KOPT-K1 (cell line): ENCODE measurements around the gene PLPPR1.
"Not testable (repeated sequence)": the region's sequence is repeated elsewhere in the genome, so short reads cannot be mapped to it uniquely, and the experiment has no call there.

Experiments used
- H3K27ac ChIP-seq: fragments of 200-600 bp; sonication (generic); 2 replicates; pipeline ENCODE4 v1.5.1; 2016; ENCODE audit warnings: antibody characterized with exemption, mild to moderate bottlenecking, low read depth, low read length; ENCODE audit not compliant: poor library complexity, severe bottlenecking
- H3K36me3 ChIP-seq: fragments of 200-600 bp; sonication (generic); 2 replicates; pipeline ENCODE4 v1.5.1; 2017; ENCODE audit warnings: antibody characterized with exemption, mild to moderate bottlenecking, low read length, moderate library complexity; ENCODE audit not compliant: insufficient read depth
- H3K9me3 ChIP-seq: fragments of 200-600 bp; sonication (generic); 2 replicates; pipeline ENCODE4 v1.5.1; 2017; ENCODE audit warnings: antibody characterized with exemption, low read length, mild to moderate bottlenecking; ENCODE audit not compliant: insufficient read depth, poor library complexity, severe bottlenecking

The PLPPR1 gene

GRCh38 chr9:101030086-101030391, 1.5 kb downstream of the PLPPR1 start:
- H3K27ac ChIP-seq = no peak overlapping the region
- no peaks in the 10 kb centered on the region for H3K9me3 ChIP-seq
- no peaks in the 10 kb centered on the region for H3K36me3 ChIP-seq

DNA sequence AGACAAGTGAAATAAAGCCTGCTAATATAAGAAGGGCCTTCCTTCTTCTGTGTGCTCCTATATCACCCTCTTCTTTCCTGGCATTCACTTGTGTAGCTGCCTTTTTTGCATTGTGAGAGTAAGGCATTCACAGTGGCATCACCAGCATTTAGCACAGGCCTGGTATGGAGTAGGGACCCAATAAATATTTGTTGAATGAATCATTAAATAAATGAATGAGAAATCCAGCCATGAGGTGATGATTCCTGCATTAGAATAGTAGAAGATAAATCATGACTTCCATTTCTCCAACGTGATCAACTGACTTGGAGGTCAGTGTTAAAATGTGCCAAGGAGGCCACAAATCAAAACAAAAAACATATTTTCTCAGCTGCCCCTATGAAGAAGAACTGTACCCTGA, 3.9 kb downstream of the PLPPR1 start:
- Histone ChIP-seq H3K9me3 (no peaks in the 10 kb centered on the region), H3K27ac (no peak overlapping the region), H3K36me3 (no peaks in the 10 kb centered on the region)

GRCh38 chr9:101034222-101034621, 5.7 kb downstream of the PLPPR1 start:
- no peak overlapping the region for H3K27ac ChIP-seq
- no peaks in the 10 kb centered on the region for H3K9me3 ChIP-seq
- H3K36me3 ChIP-seq = no peaks in the 10 kb centered on the region

DNA sequence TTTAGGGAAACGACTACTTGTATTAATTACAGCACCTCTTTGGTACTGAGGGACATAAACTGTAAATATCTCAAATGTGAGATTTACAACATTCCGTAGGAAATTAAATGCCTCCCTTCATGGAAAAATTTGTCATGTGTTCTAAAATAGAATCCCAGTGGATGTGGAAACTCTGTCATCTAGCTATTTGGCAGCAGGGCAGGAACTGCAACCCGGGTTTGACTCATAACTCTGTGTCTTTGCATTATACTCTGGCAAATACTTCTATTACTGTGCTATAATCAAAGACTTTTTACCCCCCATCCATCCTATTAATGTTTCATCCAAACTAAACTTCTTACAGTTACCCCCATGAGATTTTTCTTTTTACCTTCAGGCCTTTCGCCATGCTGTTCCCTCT, 6.6 kb downstream of the PLPPR1 start:
- H3K27ac ChIP-seq = no peak overlapping the region
- H3K9me3 ChIP-seq = no peaks in the 10 kb centered on the region
- no peaks in the 10 kb centered on the region for H3K36me3 ChIP-seq

DNA sequence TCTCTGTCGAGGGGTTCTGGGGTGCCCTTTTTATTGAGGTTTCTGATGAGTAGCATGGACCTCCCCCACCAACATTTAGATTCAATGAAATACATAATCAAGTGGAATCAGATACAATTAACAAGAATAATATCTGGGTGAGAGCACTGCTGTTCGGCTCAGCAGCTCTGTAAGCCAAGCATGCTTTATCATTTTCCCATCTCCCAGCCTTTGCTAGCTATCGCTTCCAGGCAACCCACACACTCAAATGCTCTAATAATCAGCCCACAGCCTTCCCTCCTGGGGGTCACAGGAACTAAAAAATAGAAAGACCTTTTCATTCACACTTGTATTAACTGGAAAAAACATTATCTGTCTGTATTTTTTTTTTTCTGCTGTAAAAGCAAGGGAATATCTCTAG, 8.9 kb downstream of the PLPPR1 start:
- H3K27ac ChIP-seq = no peak overlapping the region
- no peaks in the 10 kb centered on the region for H3K36me3 ChIP-seq
- no peaks in the 10 kb centered on the region for H3K9me3 ChIP-seq

GRCh38 chr9:101038488-101038887, 10.0 kb downstream of the PLPPR1 start:
- Histone ChIP-seq H3K27ac (no peak overlapping the region), H3K9me3 (no peaks in the 10 kb centered on the region), H3K36me3 (no peaks in the 10 kb centered on the region)

GRCh38 chr9:101039581-101039980, 11.1 kb downstream of the PLPPR1 start:
- H3K36me3 ChIP-seq, H3K9me3 ChIP-seq, H3K27ac ChIP-seq: not testable (repeated sequence)

GRCh38 chr9:101047848-101048397, 19.4 kb downstream of the PLPPR1 start:
- Histone ChIP-seq H3K36me3 (no peaks in the 10 kb centered on the region), H3K9me3 (no peaks in the 10 kb centered on the region), H3K27ac (no peak overlapping the region)

DNA sequence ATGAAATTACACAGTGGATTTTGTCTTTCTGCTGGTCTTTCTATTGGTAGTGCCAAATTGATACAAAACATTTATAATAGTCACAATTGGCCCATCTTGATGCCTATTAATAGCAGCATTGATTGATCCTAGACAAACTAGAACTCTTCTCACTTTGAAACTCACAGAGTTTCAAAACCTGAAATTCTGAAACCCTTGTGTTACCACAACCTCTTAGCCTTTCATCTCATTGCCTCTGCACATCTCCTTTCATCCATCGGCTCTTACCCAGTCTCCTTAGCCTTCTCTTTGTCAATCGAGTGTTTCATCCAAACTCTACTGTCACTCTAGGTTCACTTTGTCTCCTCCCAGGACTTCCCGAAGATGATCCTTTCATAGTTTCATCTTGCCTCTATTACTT, 22.1 kb downstream of the PLPPR1 start:
- no peaks in the 10 kb centered on the region for H3K36me3 ChIP-seq
- no peaks in the 10 kb centered on the region for H3K9me3 ChIP-seq
- no peak overlapping the region for H3K27ac ChIP-seq

DNA sequence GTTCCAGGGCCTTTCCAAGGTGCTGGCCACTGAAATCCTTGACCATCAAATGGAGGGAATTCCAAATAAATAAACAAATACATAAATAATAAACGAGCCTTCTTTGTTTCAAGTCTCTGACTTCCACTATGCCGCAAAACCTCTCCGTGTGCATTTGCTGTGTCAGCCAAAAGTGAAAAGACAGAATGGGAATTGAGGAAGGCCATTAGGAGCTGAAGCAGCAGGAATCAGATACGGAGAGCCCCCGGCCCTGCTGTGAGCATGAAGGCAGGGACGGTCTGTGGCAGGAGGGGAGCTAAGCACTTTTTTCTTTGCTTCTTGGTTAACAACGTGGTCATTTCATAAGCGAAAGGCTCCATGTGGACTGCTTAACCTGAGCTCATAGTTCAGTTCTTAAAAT, 26.1 kb downstream of the PLPPR1 start:
- Histone ChIP-seq H3K27ac (no peak overlapping the region), H3K9me3 (no peaks in the 10 kb centered on the region)

DNA sequence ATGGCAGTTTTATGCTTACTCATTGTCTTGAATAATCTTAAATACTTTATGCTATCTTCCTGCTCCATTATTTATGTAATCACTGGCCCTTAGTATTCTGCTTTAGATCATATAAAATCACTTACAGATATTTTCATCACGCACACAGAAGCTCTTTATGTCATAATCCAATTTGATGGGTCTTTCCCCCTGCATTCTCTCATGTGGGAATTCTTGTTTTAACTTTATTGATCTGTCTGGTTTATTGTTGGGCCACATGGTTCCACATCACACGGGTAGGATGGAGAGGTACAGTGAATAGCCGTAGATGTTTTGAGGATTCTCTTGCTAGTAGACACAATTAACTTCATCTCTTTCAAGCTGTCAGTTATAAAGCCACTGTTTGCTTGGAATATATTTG, 27.0 kb downstream of the PLPPR1 start:
- H3K27ac ChIP-seq = no peak overlapping the region
- H3K9me3 ChIP-seq = no peaks in the 10 kb centered on the region
- no peaks in the 10 kb centered on the region for H3K36me3 ChIP-seq

More for the DNA sequence above, 26.1 kb downstream of the PLPPR1 start:
- H3K36me3 ChIP-seq = no peaks in the 10 kb centered on the region

DNA sequence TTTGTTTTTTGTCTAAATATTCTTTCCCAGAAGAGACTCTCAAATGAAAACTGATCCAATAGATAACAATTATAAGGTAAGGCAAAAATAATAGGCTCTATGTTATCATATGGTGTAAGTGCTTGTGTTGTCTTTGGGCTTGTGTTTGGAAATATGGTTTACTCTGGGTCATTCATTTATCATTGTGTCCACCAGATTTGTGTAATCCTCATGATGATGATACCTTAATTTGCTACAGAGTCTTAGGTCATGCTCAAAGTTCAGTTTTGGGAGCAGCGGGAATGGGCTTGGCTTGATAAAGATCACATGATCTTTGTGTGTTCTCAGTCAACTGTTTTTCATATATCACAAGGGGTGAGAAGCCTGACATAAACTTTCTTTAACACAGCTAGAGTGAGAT, 34.2 kb downstream of the PLPPR1 start:
- no peak overlapping the region for H3K27ac ChIP-seq
- no peaks in the 10 kb centered on the region for H3K9me3 ChIP-seq
- no peaks in the 10 kb centered on the region for H3K36me3 ChIP-seq

- Histone ChIP-seq H3K9me3 (no peaks in the 10 kb centered on the region), H3K27ac (no peak overlapping the region), H3K36me3 (no peaks in the 10 kb centered on the region)
Observed at GRCh38 chr9:101063192-101063591, 34.7 kb downstream of the PLPPR1 start.

DNA sequence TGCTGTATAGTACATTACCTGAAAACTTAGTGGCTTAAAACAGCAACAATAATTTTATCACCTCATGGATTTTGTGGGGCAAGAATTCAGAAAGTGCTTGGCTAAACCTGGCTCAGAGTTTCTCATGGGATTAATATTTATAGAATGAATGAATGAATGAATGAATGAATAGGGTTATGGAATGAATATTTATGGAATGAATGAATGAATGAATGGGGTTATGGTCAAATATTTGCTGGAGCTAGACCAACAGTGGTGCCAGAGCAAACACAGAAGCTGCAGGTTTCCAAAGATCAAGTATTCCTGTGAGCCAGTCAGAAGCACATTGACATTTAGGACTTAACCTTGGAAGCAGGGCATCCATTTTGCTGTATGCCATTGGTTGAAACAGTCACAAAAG, 35.7 kb downstream of the PLPPR1 start:
- no peaks in the 10 kb centered on the region for H3K36me3 ChIP-seq

GRCh38 chr9:101065930-101066329, 37.4 kb downstream of the PLPPR1 start:
- Histone ChIP-seq H3K27ac (no peak overlapping the region), H3K9me3 (no peaks in the 10 kb centered on the region), H3K36me3 (no peaks in the 10 kb centered on the region)

More for the DNA sequence above, 35.7 kb downstream of the PLPPR1 start:
- Histone ChIP-seq H3K9me3 (no peaks in the 10 kb centered on the region), H3K27ac (no peak overlapping the region)

GRCh38 chr9:101068696-101069095, 40.2 kb downstream of the PLPPR1 start:
- H3K36me3 ChIP-seq = no peaks in the 10 kb centered on the region
- no peak overlapping the region for H3K27ac ChIP-seq
- no peaks in the 10 kb centered on the region for H3K9me3 ChIP-seq

- no peaks in the 10 kb centered on the region for H3K9me3 ChIP-seq
- no peak overlapping the region for H3K27ac ChIP-seq
- H3K36me3 ChIP-seq = no peaks in the 10 kb centered on the region
Observed at GRCh38 chr9:101072259-101072658, 43.7 kb downstream of the PLPPR1 start.
